ENCODE measurements around the gene BDP1.

BDP1 gene

DNA sequence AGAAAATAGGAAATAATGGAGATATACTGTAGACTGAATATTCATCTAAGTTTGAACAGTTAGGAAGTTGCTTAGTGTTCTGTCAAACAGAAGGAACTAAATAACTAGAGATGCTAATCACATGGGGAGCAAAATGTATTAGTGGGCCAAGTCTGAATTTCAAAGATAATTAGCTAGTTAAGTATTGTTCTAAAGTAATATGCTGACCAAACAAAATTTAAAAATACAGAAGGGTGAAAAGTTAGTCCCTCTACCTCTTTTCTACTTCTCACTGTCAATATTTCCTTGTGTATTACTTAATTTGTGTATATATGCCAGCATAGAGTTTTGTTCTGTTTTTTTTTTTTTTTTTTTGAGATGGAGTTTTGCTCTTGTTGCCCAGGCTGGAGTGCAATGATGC lies 135.6 kb downstream of the BDP1 start:
- Histone ChIP-seq H3K18ac (ENCODE audit: low read depth in 1 of 2, low read length in 2 of 2) (no peak overlapping the region), H2AFZ (ENCODE audit: low read depth, low read length) (no peak overlapping the region), H3K4me2 (ENCODE audit: low read length, poor library complexity, severe bottlenecking) (no peak overlapping the region), H3K27me3 (ENCODE audit: control insufficient read depth in 1 of 2, insufficient read depth in 1 of 2, low read length in 2 of 2) (no peaks in the 10 kb centered on the region), H3K36me3 (ENCODE audit: control insufficient read depth in 1 of 2, insufficient read depth in 2 of 2, low read depth in 1 of 2, low read length in 2 of 2) (peaks cover 2 to 4% of the 10 kb centered on the region in 2 experiments), H2BK12ac (ENCODE audit: low read length in 2 of 2) (no peak overlapping the region), H3K27ac (ENCODE audit: low read length, poor library complexity, severe bottlenecking) (no peak overlapping the region), H2BK5ac (ENCODE audit: low read depth, low read length, poor library complexity, severe bottlenecking) (no peak overlapping the region), H3K23ac (ENCODE audit: low read length in 2 of 2) (no peak overlapping the region), H3K4me1 (ENCODE audit: control insufficient read depth, insufficient read depth, low read depth, low read length) (no peaks in the 10 kb centered on the region), H2BK15ac (ENCODE audit: low read depth, poor library complexity, severe bottlenecking) (no peak overlapping the region), H3K79me1 (replicated peaks; ENCODE audit: low read length, poor library complexity, severe bottlenecking) (peaks cover 28% of the 10 kb centered on the region), H3K14ac (ENCODE audit: low read length in 2 of 2) (no peak overlapping the region), H3K9ac (ENCODE audit: low read length) (no peak overlapping the region), H2BK120ac (ENCODE audit: low read depth, low read length) (no peak overlapping the region), H2AK5ac (ENCODE audit: low read length, severe bottlenecking) (no peak overlapping the region), H3K9me3 (ENCODE audit: control insufficient read depth, low read length) (no peaks in the 10 kb centered on the region), H4K8ac (ENCODE audit: low read length) (no peak overlapping the region), H3K4ac (ENCODE audit: low read depth in 1 of 2, low read length in 2 of 2) (no peak overlapping the region), H4K91ac (ENCODE audit: low read length) (no peak overlapping the region), H3K4me3 (ENCODE audit: insufficient read depth in 1 of 2, low read depth in 1 of 2, low read length in 2 of 2) (no peak overlapping the region)
- no peak for DNase-seq

DNA sequence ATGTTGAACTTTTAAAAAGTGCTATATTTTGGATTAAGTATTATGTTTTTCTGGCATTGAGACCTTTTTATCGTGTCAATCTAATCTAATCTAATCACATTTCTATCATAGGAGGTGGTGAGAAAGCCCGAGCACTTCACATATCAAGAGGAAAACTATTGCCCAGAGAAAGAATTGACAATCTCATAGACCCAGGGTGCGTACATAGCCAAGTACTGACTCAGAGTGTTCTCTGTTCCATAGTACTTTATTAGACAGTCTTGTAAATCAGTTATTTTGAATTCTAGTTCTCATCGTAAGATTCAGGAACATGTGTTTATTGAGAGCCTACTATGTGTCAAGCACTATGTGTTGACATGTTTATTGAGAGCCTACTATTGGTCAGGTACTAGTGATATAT lies 140.7 kb downstream of the BDP1 start:
- 96% methylated on average over 4 of the region's 4 CpGs for WGBS
- Histone ChIP-seq H3K4me3 (ENCODE audit: insufficient read depth in 1 of 2, low read depth in 1 of 2, low read length in 2 of 2) (no peak overlapping the region), H3K4ac (ENCODE audit: low read depth in 1 of 2, low read length in 2 of 2) (no peak overlapping the region), H3K27ac (ENCODE audit: low read length, poor library complexity, severe bottlenecking) (no peak overlapping the region), H3K79me1 (replicated peaks; ENCODE audit: low read length, poor library complexity, severe bottlenecking) (peaks cover 24% of the 10 kb centered on the region), H2AK5ac (ENCODE audit: low read length, severe bottlenecking) (no peak overlapping the region), H2BK15ac (ENCODE audit: low read depth, poor library complexity, severe bottlenecking) (no peak overlapping the region), H2BK120ac (ENCODE audit: low read depth, low read length) (no peak overlapping the region), H3K36me3 (ENCODE audit: control insufficient read depth in 1 of 2, insufficient read depth in 2 of 2, low read depth in 1 of 2, low read length in 2 of 2) (peaks cover 18 to 29% of the 10 kb centered on the region in 2 experiments), H3K4me2 (ENCODE audit: low read length, poor library complexity, severe bottlenecking) (no peak overlapping the region), H2AFZ (ENCODE audit: low read depth, low read length) (no peak overlapping the region), H4K8ac (ENCODE audit: low read length) (no peak overlapping the region), H3K9ac (ENCODE audit: low read length) (no peak overlapping the region), H3K14ac (ENCODE audit: low read length in 2 of 2) (no peak overlapping the region), H3K27me3 (ENCODE audit: control insufficient read depth in 1 of 2, insufficient read depth in 1 of 2, low read length in 2 of 2) (no peaks in the 10 kb centered on the region), H3K23ac (ENCODE audit: low read length in 2 of 2) (no peak overlapping the region), H4K91ac (ENCODE audit: low read length) (no peak overlapping the region), H2BK12ac (ENCODE audit: low read length in 2 of 2) (no peak overlapping the region), H2BK5ac (ENCODE audit: low read depth, low read length, poor library complexity, severe bottlenecking) (no peak overlapping the region), H3K9me3 (ENCODE audit: control insufficient read depth, low read length) (no peaks in the 10 kb centered on the region), H3K4me1 (ENCODE audit: control insufficient read depth, insufficient read depth, low read depth, low read length) (peaks cover 6% of the 10 kb centered on the region), H3K18ac (ENCODE audit: low read depth in 1 of 2, low read length in 2 of 2) (no peak overlapping the region)
- DNase-seq = no peak

DNA sequence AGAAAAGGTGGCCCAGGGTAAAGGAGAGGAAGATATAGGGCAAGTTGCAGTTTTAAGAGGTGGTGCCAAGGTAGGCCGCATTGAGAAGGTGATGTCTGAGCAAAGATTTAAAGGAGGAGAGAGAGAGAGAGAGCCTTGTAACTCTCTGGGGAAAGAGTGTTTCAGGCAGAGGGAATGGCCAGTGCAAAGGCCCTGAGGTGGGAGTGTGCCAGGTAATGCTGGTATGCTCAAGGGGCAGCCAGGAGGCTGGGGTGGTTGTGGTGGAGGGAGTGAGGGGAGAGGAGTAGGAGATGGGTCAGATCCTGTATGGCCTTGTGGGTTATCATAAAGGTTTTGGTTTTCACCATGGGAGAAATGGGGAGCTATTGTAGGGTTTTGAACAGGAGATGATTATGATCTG lies 141.6 kb downstream of the BDP1 start:
- peaks cover 20% of the 10 kb centered on the region for H3K79me1 ChIP-seq (replicated peaks; ENCODE audit: low read length, poor library complexity, severe bottlenecking)
- H3K4ac ChIP-seq (ENCODE audit: low read depth in 1 of 2, low read length in 2 of 2) = no peak overlapping the region
- no peak overlapping the region for H2BK5ac ChIP-seq (ENCODE audit: low read depth, low read length, poor library complexity, severe bottlenecking)

GRCh38 chr5:71600783-71601182 lies 145.3 kb downstream of the BDP1 start:
- H3K4ac ChIP-seq (ENCODE audit: low read depth in 1 of 2, low read length in 2 of 2) = no peak overlapping the region
- H3K9ac ChIP-seq (ENCODE audit: low read length) = peak overlapping the region; percentile 53
- no peak overlapping the region for H3K23ac ChIP-seq (ENCODE audit: low read length in 2 of 2)
- no peak for DNase-seq
- H3K4me1 ChIP-seq (ENCODE audit: control insufficient read depth, insufficient read depth, low read depth, low read length) = peaks cover 6% of the 10 kb centered on the region
- peak overlapping the region in 1 of 2 experiments; percentile 25 for H3K14ac ChIP-seq (ENCODE audit: low read length in 2 of 2)
- peaks cover 9% of the 10 kb centered on the region for H3K79me1 ChIP-seq (replicated peaks; ENCODE audit: low read length, poor library complexity, severe bottlenecking)
- peak overlapping the region; percentile 66 for H2AK5ac ChIP-seq (ENCODE audit: low read length, severe bottlenecking)
- H4K91ac ChIP-seq (ENCODE audit: low read length) = no peak overlapping the region
- H2BK12ac ChIP-seq (ENCODE audit: low read length in 2 of 2) = no peak overlapping the region
- H3K18ac ChIP-seq (ENCODE audit: low read depth in 1 of 2, low read length in 2 of 2) = no peak overlapping the region
- H3K9me3 ChIP-seq (ENCODE audit: control insufficient read depth, low read length) = no peaks in the 10 kb centered on the region
- no peak overlapping the region for H4K8ac ChIP-seq (ENCODE audit: low read length)
- no peak overlapping the region for H2BK120ac ChIP-seq (ENCODE audit: low read depth, low read length)
- H3K27ac ChIP-seq (ENCODE audit: low read length, poor library complexity, severe bottlenecking) = peak overlapping the region; percentile 76
- no peak overlapping the region for H2AFZ ChIP-seq (ENCODE audit: low read depth, low read length)
- peaks cover 17 to 44% of the 10 kb centered on the region in 2 experiments for H3K36me3 ChIP-seq (ENCODE audit: control insufficient read depth in 1 of 2, insufficient read depth in 2 of 2, low read depth in 1 of 2, low read length in 2 of 2)
- no peak overlapping the region for H2BK5ac ChIP-seq (ENCODE audit: low read depth, low read length, poor library complexity, severe bottlenecking)
- no peak overlapping the region for H2BK15ac ChIP-seq (ENCODE audit: low read depth, poor library complexity, severe bottlenecking)
- 100% methylated on average over 1 of the region's 1 CpG for WGBS
- H3K4me3 ChIP-seq (ENCODE audit: insufficient read depth in 1 of 2, low read depth in 1 of 2, low read length in 2 of 2) = peak overlapping the region in 1 of 2 experiments; percentile 13
- no peaks in the 10 kb centered on the region for H3K27me3 ChIP-seq (ENCODE audit: control insufficient read depth in 1 of 2, insufficient read depth in 1 of 2, low read length in 2 of 2)
- no peak overlapping the region for H3K4me2 ChIP-seq (ENCODE audit: low read length, poor library complexity, severe bottlenecking)

More for the DNA sequence above, 141.6 kb downstream of the BDP1 start:
- Histone ChIP-seq H4K8ac (ENCODE audit: low read length) (no peak overlapping the region), H2AFZ (ENCODE audit: low read depth, low read length) (no peak overlapping the region), H3K4me1 (ENCODE audit: control insufficient read depth, insufficient read depth, low read depth, low read length) (peaks cover 6% of the 10 kb centered on the region), H4K91ac (ENCODE audit: low read length) (no peak overlapping the region), H3K9me3 (ENCODE audit: control insufficient read depth, low read length) (no peaks in the 10 kb centered on the region), H3K36me3 (ENCODE audit: control insufficient read depth in 1 of 2, insufficient read depth in 2 of 2, low read depth in 1 of 2, low read length in 2 of 2) (peaks cover 18 to 29% of the 10 kb centered on the region in 2 experiments), H3K14ac (ENCODE audit: low read length in 2 of 2) (no peak overlapping the region), H3K9ac (ENCODE audit: low read length) (no peak overlapping the region), H3K4me2 (ENCODE audit: low read length, poor library complexity, severe bottlenecking) (no peak overlapping the region), H2AK5ac (ENCODE audit: low read length, severe bottlenecking) (no peak overlapping the region), H3K27ac (ENCODE audit: low read length, poor library complexity, severe bottlenecking) (no peak overlapping the region), H3K27me3 (ENCODE audit: control insufficient read depth in 1 of 2, insufficient read depth in 1 of 2, low read length in 2 of 2) (no peaks in the 10 kb centered on the region), H2BK120ac (ENCODE audit: low read depth, low read length) (no peak overlapping the region), H3K18ac (ENCODE audit: low read depth in 1 of 2, low read length in 2 of 2) (no peak overlapping the region), H2BK12ac (ENCODE audit: low read length in 2 of 2) (no peak overlapping the region), H2BK15ac (ENCODE audit: low read depth, poor library complexity, severe bottlenecking) (no peak overlapping the region), H3K4me3 (ENCODE audit: insufficient read depth in 1 of 2, low read depth in 1 of 2, low read length in 2 of 2) (no peak overlapping the region), H3K23ac (ENCODE audit: low read length in 2 of 2) (no peak overlapping the region)
- DNase-seq = no peak
- 95% methylated on average over 1 of the region's 1 CpG for WGBS

Data from mesenchymal stem cell (in vitro differentiated cells and primary cell).